Body of pancreas (tissue), 4 donors: ENCODE results near the gene PHACTR3. TPM values are rescaled to one million over a fixed set of nuclear protein-coding genes. Genes with fewer than 3 reads are reported as not detected.
A peak's percentile ranks its signal among the peaks of the same experiment; 100 is the strongest.

Source experiments
- ATAC-seq: fragments of 150-250 bp; one replicate; pipeline ENCODE4 v1.9.1; 2016
- DNase-seq, 4 donors: peaks; one replicate each; pipeline ENCODE4 v3.0.0-alpha.2; 2019
- H3K27ac ChIP-seq, 4 donors: fragments of 200-600 bp; sonication (generic); 1 replicate in 3 of 4; 2 replicates in 1 of 4; pipeline versions ENCODE4 v1.5.1 to v1.6.1; 2016 to 2019; ENCODE audit warnings: mild to moderate bottlenecking in 1 of 4, mixed read lengths in 1 of 4, moderate library complexity in 1 of 4
- H3K27me3 ChIP-seq, 2 donors: fragments of 200-600 bp; sonication (generic); one replicate each; pipeline ENCODE4 v1.6.0; 2016; ENCODE audit warnings: mild to moderate bottlenecking in 1 of 2
- H3K36me3 ChIP-seq, 2 donors: fragments of 200-600 bp; sonication (generic); replicated peaks in 1 of 2; 2 replicates each; pipeline ENCODE4 v1.5.1; 2016; ENCODE audit warnings: low read depth in 2 of 2; ENCODE audit not compliant: insufficient read depth in 1 of 2
- H3K4me1 ChIP-seq: fragments of 200-600 bp; sonication (generic); one replicate; pipeline ENCODE4 v1.6.0; 2016
- H3K4me3 ChIP-seq, 2 donors: fragments of 200-600 bp; sonication (generic); 1 replicate in 1 of 2; 2 replicates in 1 of 2; pipeline ENCODE4 v1.5.1; 2016 to 2019
- H3K9me3 ChIP-seq, 3 donors: fragments of 200-600 bp; sonication (generic); 1 replicate in 2 of 3; 2 replicates in 1 of 3; pipeline ENCODE4 v1.5.1; 2016
- CTCF ChIP-seq, 7 experiments: fragments of 450-650 bp in 4 of 7; fragments of 200-600 bp in 3 of 7; sonication (generic) in 3 of 7; IDR thresholded peaks; one replicate each; pipeline ENCODE4 v1.5.1; 2016 to 2019; ENCODE audit warnings: antibody characterized with exemption in 7 of 7
- POLR2A ChIP-seq, 3 donors: fragments of 450-650 bp; IDR thresholded peaks; one replicate each; pipeline ENCODE4 v1.6.1; 2016; ENCODE audit warnings: antibody characterized with exemption in 3 of 3, mild to moderate bottlenecking in 2 of 3
- WGBS, 2 donors: methylation state at CpG; one replicate each; pipeline ENCODE4 v1.1.5; 2017; 5-methylcytosine and 5-hydroxymethylcytosine counted together
- intact Hi-C: fragments of 100-400 bp; cut with DNase I; formaldehyde crosslinking; loops from one replicate; pipeline ENCODE4 v1.15.1; 2023
- total RNA-seq, 2 donors: library from RNA; depleted of rRNA; stranded (reverse); fragments of >200 nt; gene quantifications; one replicate each; pipeline ENCODE4 v1.1.0, GENCODE V29; 2016

Gene PHACTR3
- total RNA-seq, 2 donors from 2014 or later = 0.52 to 0.66 TPM

GRCh38 chr20:59608871-59609270 is 4.5 kb downstream of the PHACTR3 start:
- TF ChIP-seq CTCF (IDR thresholded peaks at IDR 0.05) (no peak), POLR2A (IDR thresholded peaks at IDR 0.05) (no peak)
- H3K27me3 ChIP-seq = no peaks in the 10 kb centered on the region

GRCh38 chr20:59611286-59611685 is 6.9 kb downstream of the PHACTR3 start:
- WGBS, 2 donors = 72 to 76% methylated on average over 4 of the region's 4 CpGs
- DNase-seq = peak in 1 of 4 donors; percentile 21
- intact Hi-C loops = no loop called here
- TF ChIP-seq CTCF (IDR thresholded peaks at IDR 0.05) (no peak), POLR2A (IDR thresholded peaks at IDR 0.05) (no peak)
- Histone ChIP-seq H3K9me3 (no peaks in the 10 kb centered on the region), H3K4me1 (no peaks in the 10 kb centered on the region), H3K27ac (no peak overlapping the region), H3K4me3 (no peak overlapping the region), H3K36me3 (no peaks in the 10 kb centered on the region), H3K27me3 (no peaks in the 10 kb centered on the region)
- no peak for ATAC-seq

More at GRCh38 chr20:59608871-59609270, 4.5 kb downstream of the PHACTR3 start:
- ATAC-seq (no peak), DNase-seq (no peak)
- Histone ChIP-seq H3K4me3 (no peak overlapping the region), H3K36me3 (no peaks in the 10 kb centered on the region), H3K27ac (no peak overlapping the region), H3K9me3 (no peaks in the 10 kb centered on the region), H3K4me1 (peaks cover 8% of the 10 kb centered on the region)
- intact Hi-C loops = no loop called here
- 54 to 58% methylated on average over 4 to 5 of the region's 5 CpGs for WGBS, 2 donors

- ATAC-seq (no peak), DNase-seq (no peak)
- intact Hi-C loops = no loop called here
- Histone ChIP-seq H3K4me1 (no peaks in the 10 kb centered on the region), H3K9me3 (no peaks in the 10 kb centered on the region), H3K4me3 (no peak overlapping the region), H3K27me3 (no peaks in the 10 kb centered on the region), H3K27ac (no peak overlapping the region), H3K36me3 (no peaks in the 10 kb centered on the region)
- 70 to 87% methylated on average over 5 of the region's 5 CpGs for WGBS, 2 donors
- no peak for TF ChIP-seq POLR2A (IDR thresholded peaks at IDR 0.05)
Observed at GRCh38 chr20:59613861-59614260, 9.5 kb downstream of the PHACTR3 start.

GRCh38 chr20:59614714-59615113 is 10.4 kb downstream of the PHACTR3 start:
- 63 to 66% methylated on average over 7 of the region's 7 CpGs for WGBS, 2 donors
- ATAC-seq = no peak
- H3K27me3 ChIP-seq = no peaks in the 10 kb centered on the region
- H3K36me3 ChIP-seq = no peaks in the 10 kb centered on the region
- H3K4me3 ChIP-seq = no peak overlapping the region
- H3K27ac ChIP-seq = no peak overlapping the region
- intact Hi-C loops = no loop called here
- no peak for DNase-seq
- H3K4me1 ChIP-seq = no peaks in the 10 kb centered on the region
- H3K9me3 ChIP-seq = no peaks in the 10 kb centered on the region
- TF ChIP-seq POLR2A (IDR thresholded peaks at IDR 0.05) (no peak), CTCF (IDR thresholded peaks at IDR 0.05) (no peak)

GRCh38 chr20:59616306-59616705 is 12.0 kb downstream of the PHACTR3 start:
- intact Hi-C loops = no loop called here
- Histone ChIP-seq H3K27me3 (no peaks in the 10 kb centered on the region), H3K4me3 (no peak overlapping the region), H3K4me1 (no peaks in the 10 kb centered on the region), H3K9me3 (no peaks in the 10 kb centered on the region), H3K36me3 (no peaks in the 10 kb centered on the region), H3K27ac (no peak overlapping the region)
- DNase-seq = no peak
- ATAC-seq = no peak
- TF ChIP-seq POLR2A (IDR thresholded peaks at IDR 0.05) (no peak), CTCF (IDR thresholded peaks at IDR 0.05) (no peak)
- WGBS, 2 donors = 50 to 70% methylated on average over 2 to 5 of the region's 5 CpGs
